Ecto neural progenitor cell (in vitro differentiated cells): ENCODE data around the gene PCED1B.
"Not testable (repeated sequence)": the region's sequence is repeated elsewhere in the genome, so short reads cannot be mapped to it uniquely, and the experiment has no call there.

Experiments
- DNase-seq: peaks from one replicate; pipeline ENCODE4 v3.0.0-alpha.2; 2018; ENCODE audit warnings: low spot score

PCED1B gene

GRCh38 chr12:47164724-47165439, 85.5 kb downstream of the PCED1B start:
- no peak for DNase-seq

GRCh38 chr12:47165934-47166333, 86.5 kb downstream of the PCED1B start:
- no peak for DNase-seq

GRCh38 chr12:47166365-47166764, 86.9 kb downstream of the PCED1B start:
- no peak for DNase-seq

- not testable (repeated sequence) for DNase-seq
Measured at GRCh38 chr12:47170281-47170680, 90.9 kb downstream of the PCED1B start.

- no peak for DNase-seq
Measured at GRCh38 chr12:47178014-47178413, 98.6 kb downstream of the PCED1B start.

GRCh38 chr12:47182164-47182938, 102.9 kb downstream of the PCED1B start:
- not testable (repeated sequence) for DNase-seq

GRCh38 chr12:47184229-47184628, 104.8 kb downstream of the PCED1B start:
- DNase-seq = no peak

GRCh38 chr12:47184813-47185212, 105.4 kb downstream of the PCED1B start:
- DNase-seq = no peak

- DNase-seq = no peak
Measured at GRCh38 chr12:47186246-47186645, 106.8 kb downstream of the PCED1B start.

- DNase-seq = no peak
Measured at GRCh38 chr12:47188576-47189441, 109.4 kb downstream of the PCED1B start.

- no peak for DNase-seq
Measured at GRCh38 chr12:47189728-47190127, 110.3 kb downstream of the PCED1B start.

GRCh38 chr12:47190271-47190750, 110.9 kb downstream of the PCED1B start:
- no peak for DNase-seq

GRCh38 chr12:47190905-47191304, 111.5 kb downstream of the PCED1B start:
- no peak for DNase-seq

GRCh38 chr12:47192051-47192450, 112.6 kb downstream of the PCED1B start:
- DNase-seq = no peak

GRCh38 chr12:47193066-47193465, 113.6 kb downstream of the PCED1B start:
- no peak for DNase-seq

- DNase-seq = no peak
Measured at GRCh38 chr12:47194501-47194900, 115.1 kb downstream of the PCED1B start.

GRCh38 chr12:47200446-47200845, 121.0 kb downstream of the PCED1B start:
- DNase-seq = no peak

GRCh38 chr12:47201190-47201589, 121.8 kb downstream of the PCED1B start:
- not testable (repeated sequence) for DNase-seq

GRCh38 chr12:47202176-47202575, 122.8 kb downstream of the PCED1B start:
- DNase-seq = no peak

- no peak for DNase-seq
Measured at GRCh38 chr12:47205532-47206449, 126.4 kb downstream of the PCED1B start.
